D721Med (cell line): ENCODE measurements around the gene SEC14L1.

Experiments
- DNase-seq: peaks from one replicate; pipeline ENCODE4 v3.0.0; 2011; ENCODE audit warnings: low spot score; ENCODE audit not compliant: insufficient read length
- FAIRE-seq: peaks from 2 replicates; lab custom pipeline; 2011; peaks lifted over from hg19 to GRCh38; lab: Jason Lieb, UNC
- TF ChIP-seq, protein P1 (sequence below): IDR thresholded peaks from 2 replicates; pipeline ENCODE4 v1.5.1; 2012; ENCODE audit warnings: mild to moderate bottlenecking, control low read depth; ENCODE audit not compliant: insufficient read depth; ENCODE audit errors: missing control alignments

Gene SEC14L1

DNA sequence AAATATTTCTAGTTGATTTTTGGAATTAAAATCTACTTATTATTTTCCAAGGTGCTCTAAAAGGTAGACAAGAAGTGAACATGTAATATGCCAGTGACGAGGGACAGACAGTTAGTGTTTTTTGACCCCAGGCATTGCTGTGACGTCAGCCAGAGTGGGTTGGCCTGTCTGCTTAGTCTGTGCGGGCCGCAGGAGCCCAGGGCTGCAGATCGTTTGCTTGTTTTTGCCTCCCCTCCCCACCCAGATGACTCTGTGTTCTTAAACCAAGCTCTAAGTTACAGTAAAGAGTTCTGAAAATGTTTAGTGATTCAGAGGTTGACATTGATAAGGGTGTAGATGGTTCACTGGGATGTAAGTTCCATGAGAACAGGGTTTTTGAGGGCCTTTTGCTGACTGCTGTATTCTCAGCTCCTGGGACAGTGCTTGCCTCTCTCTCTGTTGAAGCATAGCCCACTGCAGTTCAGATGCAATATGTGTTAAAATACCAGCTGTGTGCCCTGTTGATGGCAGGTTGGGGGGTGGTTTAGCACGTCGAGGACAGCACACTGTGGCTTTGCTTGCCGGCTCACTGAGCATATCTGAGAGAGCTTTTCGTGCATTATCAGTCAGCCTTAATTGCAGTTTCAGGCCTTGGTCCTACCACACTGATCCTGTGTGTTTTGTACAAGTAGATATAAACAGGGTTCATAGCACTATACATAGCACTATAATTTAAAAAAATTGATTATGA is 64.8 kb downstream of the SEC14L1 start:
- TF ChIP-seq, protein P1, sequence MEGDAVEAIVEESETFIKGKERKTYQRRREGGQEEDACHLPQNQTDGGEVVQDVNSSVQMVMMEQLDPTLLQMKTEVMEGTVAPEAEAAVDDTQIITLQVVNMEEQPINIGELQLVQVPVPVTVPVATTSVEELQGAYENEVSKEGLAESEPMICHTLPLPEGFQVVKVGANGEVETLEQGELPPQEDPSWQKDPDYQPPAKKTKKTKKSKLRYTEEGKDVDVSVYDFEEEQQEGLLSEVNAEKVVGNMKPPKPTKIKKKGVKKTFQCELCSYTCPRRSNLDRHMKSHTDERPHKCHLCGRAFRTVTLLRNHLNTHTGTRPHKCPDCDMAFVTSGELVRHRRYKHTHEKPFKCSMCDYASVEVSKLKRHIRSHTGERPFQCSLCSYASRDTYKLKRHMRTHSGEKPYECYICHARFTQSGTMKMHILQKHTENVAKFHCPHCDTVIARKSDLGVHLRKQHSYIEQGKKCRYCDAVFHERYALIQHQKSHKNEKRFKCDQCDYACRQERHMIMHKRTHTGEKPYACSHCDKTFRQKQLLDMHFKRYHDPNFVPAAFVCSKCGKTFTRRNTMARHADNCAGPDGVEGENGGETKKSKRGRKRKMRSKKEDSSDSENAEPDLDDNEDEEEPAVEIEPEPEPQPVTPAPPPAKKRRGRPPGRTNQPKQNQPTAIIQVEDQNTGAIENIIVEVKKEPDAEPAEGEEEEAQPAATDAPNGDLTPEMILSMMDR: no peak
- FAIRE-seq: no peak
- DNase-seq: no peak

DNA sequence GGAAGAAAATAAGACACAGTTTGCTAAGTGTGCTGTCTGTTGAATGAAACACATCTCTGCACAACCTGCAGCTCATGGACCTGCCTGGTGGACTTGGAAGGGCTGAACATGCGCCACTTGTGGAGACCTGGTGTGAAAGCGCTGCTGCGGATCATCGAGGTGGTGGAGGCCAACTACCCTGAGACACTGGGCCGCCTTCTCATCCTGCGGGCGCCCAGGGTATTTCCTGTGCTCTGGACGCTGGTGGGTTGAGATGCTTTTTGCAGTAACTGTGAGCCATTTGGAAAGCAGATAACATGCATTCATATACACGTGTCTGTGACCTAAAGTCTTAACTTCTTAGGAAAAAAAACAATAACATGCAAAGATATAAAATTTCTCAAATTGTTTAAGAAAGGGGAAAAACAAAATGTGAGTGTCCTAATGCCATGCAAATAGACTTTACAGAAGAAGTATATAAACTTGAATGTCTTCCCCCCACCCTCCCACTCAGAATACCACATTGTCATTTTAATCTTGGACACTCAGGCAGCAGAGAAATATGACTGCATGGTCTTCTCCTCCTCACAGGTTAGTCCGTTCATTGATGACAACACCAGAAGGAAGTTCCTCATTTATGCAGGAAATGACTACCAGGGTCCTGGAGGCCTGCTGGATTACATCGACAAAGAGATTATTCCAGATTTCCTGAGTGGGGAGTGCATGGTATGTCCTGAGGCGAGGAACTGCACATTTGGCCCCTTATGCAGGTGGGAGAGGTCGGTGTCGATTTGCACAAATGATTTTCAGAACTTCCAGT is 65.6 kb downstream of the SEC14L1 start:
- FAIRE-seq (no peak), DNase-seq (no peak)
- TF ChIP-seq, protein P1: no peak

DNA sequence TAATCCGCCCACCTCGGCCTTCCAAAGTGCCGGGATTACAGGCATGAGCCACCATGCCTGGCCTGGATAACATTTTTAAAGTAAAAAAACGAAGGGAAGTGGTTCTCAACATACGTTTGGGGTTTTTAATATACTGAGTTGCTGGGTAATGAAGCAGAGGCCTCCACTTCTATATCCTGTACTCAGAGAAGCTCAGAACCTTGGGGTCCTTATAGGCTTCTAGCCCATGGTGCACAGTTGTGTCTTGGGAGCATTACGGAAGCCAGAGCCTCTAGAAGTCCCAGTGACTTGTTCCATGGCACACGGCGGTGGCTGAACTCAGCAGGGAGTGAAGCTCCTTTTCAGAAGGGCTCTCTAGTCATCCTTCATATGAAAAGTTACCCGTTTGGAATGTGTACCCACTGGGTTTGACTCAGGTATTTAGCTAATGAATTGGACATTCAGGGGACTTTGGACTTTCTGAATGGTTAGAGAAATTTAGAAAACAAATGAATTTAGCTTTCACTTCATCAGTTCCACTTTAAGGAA is 67.0 kb downstream of the SEC14L1 start:
- FAIRE-seq (no peak), DNase-seq (no peak)
- TF ChIP-seq, protein P1: no peak

DNA sequence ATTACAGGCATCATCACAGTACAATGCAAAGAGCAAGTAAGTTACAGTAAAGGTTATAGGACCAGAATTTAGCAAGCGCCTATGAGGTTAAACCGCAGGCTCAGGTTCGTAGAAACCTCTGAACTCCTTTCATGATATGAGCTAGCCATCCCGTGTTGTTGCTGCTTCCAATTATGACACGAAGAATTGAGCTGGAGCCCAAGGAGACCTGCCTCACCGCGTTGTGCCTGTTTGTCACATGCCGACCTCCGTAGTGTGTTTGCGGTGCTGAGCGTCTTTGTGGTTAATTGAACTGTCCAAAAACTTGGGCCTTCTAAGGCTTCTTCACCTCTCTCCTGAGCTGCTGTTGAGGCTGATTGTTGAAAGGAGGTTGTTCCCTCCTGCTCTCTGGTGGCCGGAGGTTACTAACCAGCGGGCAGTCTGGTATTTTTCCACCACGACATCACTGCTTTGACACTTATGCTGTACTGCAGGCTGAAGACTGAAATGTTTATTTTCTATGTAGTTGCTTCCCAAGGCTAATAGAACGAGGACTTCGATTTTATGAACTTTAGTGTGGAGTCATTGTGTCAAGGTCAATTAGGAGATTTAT is 67.5 kb downstream of the SEC14L1 start:
- TF ChIP-seq, protein P1: no peak
- no peak for FAIRE-seq
- DNase-seq: no peak

DNA sequence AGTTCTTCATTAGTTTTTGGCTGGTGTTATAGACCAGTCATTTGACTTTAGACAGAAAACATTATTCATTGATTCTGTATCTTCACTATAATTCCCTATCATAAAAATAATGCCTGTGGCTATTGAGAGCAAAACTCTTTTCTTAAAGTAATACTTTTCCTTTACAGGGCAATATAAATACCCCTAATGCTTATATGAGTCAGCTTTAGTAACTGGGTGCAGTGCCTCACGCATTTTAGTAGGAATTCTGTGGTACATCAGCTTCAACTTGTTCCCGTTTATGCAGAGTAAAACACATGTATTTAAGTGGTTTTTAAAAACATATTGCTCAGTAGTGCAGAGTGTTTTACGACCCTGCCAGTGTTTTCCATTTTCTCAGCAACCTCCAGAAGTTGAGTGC is 68.1 kb downstream of the SEC14L1 start:
- DNase-seq (no peak), FAIRE-seq (no peak)
- TF ChIP-seq, protein P1: no peak

DNA sequence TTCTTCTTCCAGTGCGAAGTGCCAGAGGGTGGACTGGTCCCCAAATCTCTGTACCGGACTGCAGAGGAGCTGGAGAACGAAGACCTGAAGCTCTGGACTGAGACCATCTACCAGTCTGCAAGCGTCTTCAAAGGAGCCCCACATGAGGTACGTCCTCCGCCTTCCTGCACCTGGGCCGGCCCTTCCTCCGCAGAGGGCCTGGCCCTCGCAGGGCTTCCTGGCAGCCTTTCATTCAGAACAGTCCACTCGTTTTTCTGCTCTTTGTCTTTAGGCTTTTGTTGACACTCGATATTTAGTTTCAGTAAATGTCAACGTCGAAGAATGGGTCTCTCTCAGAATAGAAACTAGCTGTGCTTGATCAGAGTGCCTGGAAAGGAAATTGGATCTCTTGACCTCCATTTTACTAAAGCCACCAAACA is 68.6 kb downstream of the SEC14L1 start:
- FAIRE-seq (no peak), DNase-seq (no peak)
- TF ChIP-seq, protein P1: no peak
